GM12878 (cell line): ENCODE results near the gene CACNA1A. TPM values are rescaled to one million over a fixed set of nuclear protein-coding genes. Genes with fewer than 3 reads are reported as not detected.

Experiments
- ATAC-seq: fragments of 200-7000 bp; cut with Tn5 transposase; 3 replicates; pipeline ENCODE4 v1.9.1; 2020; ENCODE audit warnings: mild to moderate bottlenecking, moderate library complexity
- BruUV-seq: library from RNA; stranded (reverse); fragments of 400-500 nt; replicated peaks from 2 replicates; lab custom pipeline; 2021; lab: Mats Ljungman, UMichigan
- CTCF ChIA-PET: fragments of 300-600 bp; sonication (Branson Sonifier 250); formaldehyde crosslinking; extraction: SDS; loops from one replicate; lab custom pipeline; 2021; ENCODE audit warnings: inconsistent platforms; lab: Yijun Ruan, JAX
- POLR2A ChIA-PET: fragments of 350-600 bp; formaldehyde crosslinking; extraction: SDS; loops from one replicate; lab custom pipeline; 2021; ENCODE audit warnings: inconsistent platforms; lab: Charles Lee
- RAD21 ChIA-PET: fragments of 300-600 bp; sonication (Branson Sonifier 250); formaldehyde crosslinking; loops from one replicate; lab custom pipeline; 2023; ENCODE audit warnings: antibody characterized with exemption; ENCODE audit not compliant: unreplicated experiment; lab: Charles Lee
- SMC1A ChIA-PET: fragments of 300-600 bp; sonication (Branson Sonifier 250); formaldehyde crosslinking; loops from one replicate; lab custom pipeline; 2023; ENCODE audit not compliant: unreplicated experiment, uncharacterized antibody; lab: Charles Lee
- DNase-seq: peaks from one replicate; pipeline ENCODE4 v3.0.0-alpha.2; 2011; ENCODE audit warnings: low read depth, low spot score
- FAIRE-seq: peaks from 3 replicates; lab custom pipeline; 2011; peaks lifted over from hg19 to GRCh38; lab: Jason Lieb, UNC
- H2AFZ ChIP-seq: 2 replicates; pipeline ENCODE4 v1.6.0; 2011; ENCODE audit warnings: low read depth, low read length, control low read depth; ENCODE audit not compliant: control insufficient read depth
- H3K27ac ChIP-seq: 2 replicates; pipeline ENCODE4 v1.5.1; 2011; ENCODE audit warnings: control low read depth; ENCODE audit not compliant: control insufficient read depth, insufficient read depth
- H3K27me3 ChIP-seq, 2 experiments: replicated peaks in 1 of 2; 2 replicates each; pipeline versions ENCODE4 v1.6.0 to v1.6.1; 2011; ENCODE audit warnings: low read length in 1 of 2; ENCODE audit not compliant: control insufficient read depth in 2 of 2, insufficient read depth in 2 of 2
- H3K36me3 ChIP-seq, 2 experiments: 2 replicates each; pipeline ENCODE4 v1.5.1; 2011; ENCODE audit warnings: low read length in 1 of 2; ENCODE audit not compliant: control insufficient read depth in 2 of 2, insufficient read depth in 2 of 2
- H3K4me1 ChIP-seq: 2 replicates; pipeline ENCODE4 v1.6.1; 2011; ENCODE audit warnings: mild to moderate bottlenecking, low read length, moderate library complexity, mixed read lengths; ENCODE audit not compliant: control insufficient read depth, insufficient read depth
- H3K4me2 ChIP-seq: 2 replicates; pipeline ENCODE4 v1.6.0; 2011; ENCODE audit warnings: control low read depth; ENCODE audit not compliant: control insufficient read depth, insufficient read depth
- H3K4me3 ChIP-seq: fragments of 200-600 bp; sonication (generic); 2 replicates; pipeline ENCODE4 v1.5.1; 2016
- H3K79me2 ChIP-seq: 2 replicates; pipeline ENCODE4 v1.6.0; 2011; ENCODE audit warnings: low read length; ENCODE audit not compliant: control insufficient read depth, insufficient read depth
- H3K9ac ChIP-seq: 2 replicates; pipeline ENCODE4 v1.8.0; 2011; ENCODE audit warnings: low read length, control low read depth, mixed read lengths; ENCODE audit not compliant: control insufficient read depth, insufficient read depth
- H3K9me3 ChIP-seq: replicated peaks from 3 replicates; pipeline ENCODE4 v1.5.1; 2011; ENCODE audit warnings: mild to moderate bottlenecking, low read length; ENCODE audit not compliant: control insufficient read depth, insufficient read depth
- H4K20me1 ChIP-seq: 2 replicates; pipeline ENCODE4 v1.6.0; 2011; ENCODE audit not compliant: control insufficient read depth, insufficient read depth
- ATF3 ChIP-seq: IDR thresholded peaks from 2 replicates; pipeline ENCODE4 v1.6.1; 2011; ENCODE audit warnings: low read depth, mild to moderate bottlenecking, low read length, moderate library complexity, borderline replicate concordance; ENCODE audit errors: extremely low read depth
- BHLHE40 ChIP-seq, 2 experiments: fragments of 450-650 bp in 1 of 2; IDR thresholded peaks; 2 replicates each; pipeline ENCODE4 v1.6.1; 2011 to 2017; ENCODE audit warnings: low read depth in 2 of 2, borderline replicate concordance in 1 of 2, improper control_type of control experiment in 1 of 2, low read length in 1 of 2, mild to moderate bottlenecking in 1 of 2
- HDAC6 ChIP-seq: fragments of 200-600 bp; sonication (generic); IDR thresholded peaks from one replicate; pipeline ENCODE4 v1.8.0; 2017; ENCODE audit warnings: antibody characterized with exemption; ENCODE audit not compliant: unreplicated experiment
- LARP7 ChIP-seq: fragments of 450-650 bp; IDR thresholded peaks from 2 replicates; pipeline ENCODE4 v1.6.1; 2017; ENCODE audit warnings: mild to moderate bottlenecking
- SUZ12 ChIP-seq: fragments of 200-600 bp; sonication (generic); IDR thresholded peaks from one replicate; pipeline ENCODE4 v1.6.1; 2018; ENCODE audit warnings: antibody characterized with exemption, mild to moderate bottlenecking; ENCODE audit not compliant: unreplicated experiment
- YY1 ChIP-seq: IDR thresholded peaks from 2 replicates; pipeline ENCODE4 v1.6.1; 2011; ENCODE audit warnings: low read depth, mild to moderate bottlenecking, low read length
- ZBTB4 ChIP-seq: fragments of 450-650 bp; formaldehyde crosslinking; IDR thresholded peaks from 2 replicates; pipeline ENCODE4 v1.4.0; 2022; ENCODE audit warnings: mild to moderate bottlenecking, moderate library complexity
- WGBS: methylation state at CpG from one replicate; pipeline ENCODE4 v1.1.6; 2016; ENCODE audit warnings: low lambda C conversion rate; ENCODE audit not compliant: insufficient replicate concordance, insufficient coverage; ENCODE audit errors: missing lambda C conversion rate; 5-methylcytosine and 5-hydroxymethylcytosine counted together
- in situ Hi-C: fragments of 300-500 bp; cut with MboI; formaldehyde crosslinking; loops from 9 replicates; pipeline ENCODE4 v1.14.3; 2018; ENCODE audit warnings: mixed read lengths
- intact Hi-C: fragments of 100-400 bp; cut with micrococcal nuclease; formaldehyde crosslinking; loops from one replicate; pipeline ENCODE4 v1.14.2; 2022; ENCODE audit not compliant: unreplicated experiment
- polyA plus RNA-seq, 11 experiments: library from polyadenylated mRNA; depleted of rRNA in 4 of 11; unstranded in 6 of 11; stranded (reverse) in 5 of 11; fragments of >200 nt; fragmentation: Nextera tagmentation in 4 of 11; fragmentation: Illumina TruSeq in 1 of 11; extraction: Ambion mirVana in 4 of 11; extraction: Trizol in 1 of 11; gene quantifications; 1 replicate in 1 of 11; 2 replicates in 10 of 11; pipeline versions ENCODE4 v1.2.1 to v1.2.3, GENCODE V29; 2011 to 2016; ENCODE audit warnings: inconsistent platforms in 2 of 11, missing spikeins in 2 of 11, low read depth in 1 of 11
- total RNA-seq, 4 experiments: library from RNA; depleted of rRNA in 3 of 4; stranded (reverse); fragments of >200 nt in 3 of 4; fragmentation: Illumina TruSeq in 1 of 4; extraction: Trizol in 1 of 4; gene quantifications; 2 replicates each; pipeline versions ENCODE4 v1.2.1 to v1.2.3, GENCODE V29; 2013 to 2021

CACNA1A gene
- total and polyA plus RNA-seq, 10 of the 15 experiments (the other 5 are each of a cell fraction or from before 2014, with no cell fraction given): 1.1 to 4.4 (median 2.5) TPM

GRCh38 chr19:13209484-13210338 lies 296.6 kb downstream of the CACNA1A start:
- TF ChIP-seq HDAC6 (no peak), LARP7 (no peak), ZBTB4 (CRISPR knock-in tag) (no peak), BHLHE40 (IDR thresholded peaks at IDR 0.05; ENCODE audit: borderline replicate concordance in 1 of 2, low read depth in 2 of 2, low read length in 1 of 2) (no peak), ATF3 (no peak), SUZ12 (no peak), YY1 (no peak)
- Histone ChIP-seq H2AFZ (peak overlapping the region; percentile 25; the same call in 1 of the 2 replicates), H3K4me1 (peaks cover 14% of the 10 kb centered on the region), H3K79me2 (no peaks in the 10 kb centered on the region), H4K20me1 (no peaks in the 10 kb centered on the region), H3K4me3 (peak overlapping the region; percentile 43; the same call in 1 of the 2 replicates), H3K4me2 (peak overlapping the region; percentile 73), H3K27me3 (no peaks in the 10 kb centered on the region), H3K9ac (peak overlapping the region; percentile 60; the same call in 1 of the 2 replicates), H3K27ac (peak overlapping the region; percentile 77; the same call in 1 of the 2 replicates), H3K36me3 (no peaks in the 10 kb centered on the region), H3K9me3 (no peaks in the 10 kb centered on the region)
- 52% methylated on average over 12 of the region's 13 CpGs for WGBS
- intact Hi-C loops (loop anchor here (2.0 kb wide), 1 partner anchor 51 kb away; no protein-coding TSS in a partner anchor), in situ Hi-C loops (loop anchor here (5.0 kb wide), 1 partner anchor 53 kb away; no protein-coding TSS in a partner anchor)
- BruUV-seq: no TSS peak
- SMC1A ChIA-PET: no interaction called here
- DNase-seq: no peak
- peak; percentile 13 for FAIRE-seq
- CTCF ChIA-PET: interaction anchor here (1.1 to 1.2 kb wide), 2 partner anchors 14 to 51 kb away, joined by 5 to 6 read pairs; no protein-coding TSS in a partner anchor
- RAD21 ChIA-PET: interaction anchor here (1.2 kb wide), 1 partner anchor 52 kb away, joined by 4 read pairs; no protein-coding TSS in a partner anchor
- POLR2A ChIA-PET: interaction anchor here (0.6 to 1.7 kb wide), 6 partner anchors 8 to 58 kb away, joined by 3 to 4 read pairs (median 3); no protein-coding TSS in a partner anchor
- ATAC-seq: peak; percentile 68
